ENCODE measurements around the gene DONSON.

GRCh38 chr21:33558777-33559421 is 29.6 kb downstream of the DONSON start:
- TF ChIP-seq, protein P1, sequence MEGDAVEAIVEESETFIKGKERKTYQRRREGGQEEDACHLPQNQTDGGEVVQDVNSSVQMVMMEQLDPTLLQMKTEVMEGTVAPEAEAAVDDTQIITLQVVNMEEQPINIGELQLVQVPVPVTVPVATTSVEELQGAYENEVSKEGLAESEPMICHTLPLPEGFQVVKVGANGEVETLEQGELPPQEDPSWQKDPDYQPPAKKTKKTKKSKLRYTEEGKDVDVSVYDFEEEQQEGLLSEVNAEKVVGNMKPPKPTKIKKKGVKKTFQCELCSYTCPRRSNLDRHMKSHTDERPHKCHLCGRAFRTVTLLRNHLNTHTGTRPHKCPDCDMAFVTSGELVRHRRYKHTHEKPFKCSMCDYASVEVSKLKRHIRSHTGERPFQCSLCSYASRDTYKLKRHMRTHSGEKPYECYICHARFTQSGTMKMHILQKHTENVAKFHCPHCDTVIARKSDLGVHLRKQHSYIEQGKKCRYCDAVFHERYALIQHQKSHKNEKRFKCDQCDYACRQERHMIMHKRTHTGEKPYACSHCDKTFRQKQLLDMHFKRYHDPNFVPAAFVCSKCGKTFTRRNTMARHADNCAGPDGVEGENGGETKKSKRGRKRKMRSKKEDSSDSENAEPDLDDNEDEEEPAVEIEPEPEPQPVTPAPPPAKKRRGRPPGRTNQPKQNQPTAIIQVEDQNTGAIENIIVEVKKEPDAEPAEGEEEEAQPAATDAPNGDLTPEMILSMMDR (IDR thresholded peaks at IDR 0.05), result no peak
- TF ChIP-seq POLR2A (IDR thresholded peaks at IDR 0.05) (no peak), POLR2AphosphoS5 (IDR thresholded peaks at IDR 0.05) (no peak)

Measured in prostate gland (tissue), 2 donors.